GM12878 (cell line): ENCODE results near the gene NSG1. TPM values are rescaled to one million over a fixed set of nuclear protein-coding genes. Genes with fewer than 3 reads are reported as not detected.

Experiments used
- ATAC-seq: fragments of 200-7000 bp; cut with Tn5 transposase; 3 replicates; pipeline ENCODE4 v1.9.1; 2020; ENCODE audit warnings: mild to moderate bottlenecking, moderate library complexity
- BruUV-seq: library from RNA; stranded (reverse); fragments of 400-500 nt; replicated peaks from 2 replicates; lab custom pipeline; 2021; lab: Mats Ljungman, UMichigan
- CTCF ChIA-PET: fragments of 300-600 bp; sonication (Branson Sonifier 250); formaldehyde crosslinking; extraction: SDS; loops from one replicate; lab custom pipeline; 2021; ENCODE audit warnings: inconsistent platforms; lab: Yijun Ruan, JAX
- POLR2A ChIA-PET: fragments of 350-600 bp; formaldehyde crosslinking; extraction: SDS; loops from one replicate; lab custom pipeline; 2021; ENCODE audit warnings: inconsistent platforms; lab: Charles Lee
- RAD21 ChIA-PET: fragments of 300-600 bp; sonication (Branson Sonifier 250); formaldehyde crosslinking; loops from one replicate; lab custom pipeline; 2023; ENCODE audit warnings: antibody characterized with exemption; ENCODE audit not compliant: unreplicated experiment; lab: Charles Lee
- SMC1A ChIA-PET: fragments of 300-600 bp; sonication (Branson Sonifier 250); formaldehyde crosslinking; loops from one replicate; lab custom pipeline; 2023; ENCODE audit not compliant: unreplicated experiment, uncharacterized antibody; lab: Charles Lee
- DNase-seq: peaks from one replicate; pipeline ENCODE4 v3.0.0-alpha.2; 2011; ENCODE audit warnings: low read depth, low spot score
- FAIRE-seq: peaks from 3 replicates; lab custom pipeline; 2011; peaks lifted over from hg19 to GRCh38; lab: Jason Lieb, UNC
- H2AFZ ChIP-seq: 2 replicates; pipeline ENCODE4 v1.6.0; 2011; ENCODE audit warnings: low read depth, low read length, control low read depth; ENCODE audit not compliant: control insufficient read depth
- H3K27ac ChIP-seq: 2 replicates; pipeline ENCODE4 v1.5.1; 2011; ENCODE audit warnings: control low read depth; ENCODE audit not compliant: control insufficient read depth, insufficient read depth
- H3K27me3 ChIP-seq, 2 experiments: replicated peaks in 1 of 2; 2 replicates each; pipeline versions ENCODE4 v1.6.0 to v1.6.1; 2011; ENCODE audit warnings: low read length in 1 of 2; ENCODE audit not compliant: control insufficient read depth in 2 of 2, insufficient read depth in 2 of 2
- H3K36me3 ChIP-seq, 2 experiments: 2 replicates each; pipeline ENCODE4 v1.5.1; 2011; ENCODE audit warnings: low read length in 1 of 2; ENCODE audit not compliant: control insufficient read depth in 2 of 2, insufficient read depth in 2 of 2
- H3K4me1 ChIP-seq: 2 replicates; pipeline ENCODE4 v1.6.1; 2011; ENCODE audit warnings: mild to moderate bottlenecking, low read length, moderate library complexity, mixed read lengths; ENCODE audit not compliant: control insufficient read depth, insufficient read depth
- H3K4me2 ChIP-seq: 2 replicates; pipeline ENCODE4 v1.6.0; 2011; ENCODE audit warnings: control low read depth; ENCODE audit not compliant: control insufficient read depth, insufficient read depth
- H3K4me3 ChIP-seq: fragments of 200-600 bp; sonication (generic); 2 replicates; pipeline ENCODE4 v1.5.1; 2016
- H3K79me2 ChIP-seq: 2 replicates; pipeline ENCODE4 v1.6.0; 2011; ENCODE audit warnings: low read length; ENCODE audit not compliant: control insufficient read depth, insufficient read depth
- H3K9ac ChIP-seq: 2 replicates; pipeline ENCODE4 v1.8.0; 2011; ENCODE audit warnings: low read length, control low read depth, mixed read lengths; ENCODE audit not compliant: control insufficient read depth, insufficient read depth
- H3K9me3 ChIP-seq: replicated peaks from 3 replicates; pipeline ENCODE4 v1.5.1; 2011; ENCODE audit warnings: mild to moderate bottlenecking, low read length; ENCODE audit not compliant: control insufficient read depth, insufficient read depth
- H4K20me1 ChIP-seq: 2 replicates; pipeline ENCODE4 v1.6.0; 2011; ENCODE audit not compliant: control insufficient read depth, insufficient read depth
- BHLHE40 ChIP-seq, 2 experiments: fragments of 450-650 bp in 1 of 2; IDR thresholded peaks; 2 replicates each; pipeline ENCODE4 v1.6.1; 2011 to 2017; ENCODE audit warnings: low read depth in 2 of 2, borderline replicate concordance in 1 of 2, improper control_type of control experiment in 1 of 2, low read length in 1 of 2, mild to moderate bottlenecking in 1 of 2
- BRCA1 ChIP-seq: IDR thresholded peaks from 2 replicates; pipeline ENCODE4 v1.6.1; 2011; ENCODE audit warnings: low read depth, low read length, improper control_type of control experiment
- GABPA ChIP-seq: IDR thresholded peaks from 2 replicates; pipeline ENCODE4 v1.6.1; 2014; ENCODE audit warnings: antibody characterized with exemption, low read depth, mild to moderate bottlenecking, inconsistent platforms
- MYC ChIP-seq: IDR thresholded peaks from 2 replicates; pipeline ENCODE4 v1.6.1; 2011; ENCODE audit warnings: mild to moderate bottlenecking, low read length, moderate library complexity, inconsistent platforms; ENCODE audit not compliant: insufficient read depth, insufficient replicate concordance, insufficient read length, severe bottlenecking
- NR2C1 ChIP-seq: fragments of 450-650 bp; IDR thresholded peaks from 2 replicates; pipeline ENCODE4 v1.6.1; 2017; ENCODE audit warnings: antibody characterized with exemption, mild to moderate bottlenecking, moderate library complexity
- NR2C2 ChIP-seq: IDR thresholded peaks from 2 replicates; pipeline ENCODE4 v1.6.1; 2011; ENCODE audit warnings: borderline replicate concordance, low read depth; ENCODE audit not compliant: control insufficient read depth, insufficient read length
- RAD51 ChIP-seq: fragments of 450-650 bp; IDR thresholded peaks from 2 replicates; pipeline ENCODE4 v1.6.1; 2016; ENCODE audit warnings: moderate library complexity, mild to moderate bottlenecking, inconsistent platforms
- SIX5 ChIP-seq: IDR thresholded peaks from 2 replicates; pipeline ENCODE4 v1.6.1; 2011; ENCODE audit warnings: mild to moderate bottlenecking, low read depth, low read length, moderate library complexity; ENCODE audit not compliant: severe bottlenecking
- SMC3 ChIP-seq: IDR thresholded peaks from 2 replicates; pipeline ENCODE4 v1.6.1; 2011; ENCODE audit warnings: low read length, improper control_type of control experiment, borderline replicate concordance
- TAF1 ChIP-seq: IDR thresholded peaks from 2 replicates; pipeline ENCODE4 v1.6.1; 2011; ENCODE audit warnings: mild to moderate bottlenecking, low read depth, low read length, borderline replicate concordance
- WRNIP1 ChIP-seq: IDR thresholded peaks from 2 replicates; pipeline ENCODE4 v1.6.1; 2011; ENCODE audit warnings: low read depth, low read length, improper control_type of control experiment, borderline replicate concordance
- ZNF217 ChIP-seq: fragments of 450-650 bp; IDR thresholded peaks from 2 replicates; pipeline ENCODE4 v1.6.1; 2017; ENCODE audit warnings: antibody characterized with exemption, mild to moderate bottlenecking
- in situ Hi-C: fragments of 300-500 bp; cut with MboI; formaldehyde crosslinking; loops from 9 replicates; pipeline ENCODE4 v1.14.3; 2018; ENCODE audit warnings: mixed read lengths
- intact Hi-C: fragments of 100-400 bp; cut with micrococcal nuclease; formaldehyde crosslinking; loops from one replicate; pipeline ENCODE4 v1.14.2; 2022; ENCODE audit not compliant: unreplicated experiment
- polyA plus RNA-seq, 11 experiments: library from polyadenylated mRNA; depleted of rRNA in 4 of 11; unstranded in 6 of 11; stranded (reverse) in 5 of 11; fragments of >200 nt; fragmentation: Nextera tagmentation in 4 of 11; fragmentation: Illumina TruSeq in 1 of 11; extraction: Ambion mirVana in 4 of 11; extraction: Trizol in 1 of 11; gene quantifications; 1 replicate in 1 of 11; 2 replicates in 10 of 11; pipeline versions ENCODE4 v1.2.1 to v1.2.3, GENCODE V29; 2011 to 2016; ENCODE audit warnings: inconsistent platforms in 2 of 11, missing spikeins in 2 of 11, low read depth in 1 of 11
- total RNA-seq, 4 experiments: library from RNA; depleted of rRNA in 3 of 4; stranded (reverse); fragments of >200 nt in 3 of 4; fragmentation: Illumina TruSeq in 1 of 4; extraction: Trizol in 1 of 4; gene quantifications; 2 replicates each; pipeline versions ENCODE4 v1.2.1 to v1.2.3, GENCODE V29; 2013 to 2021
- TF ChIP-seq, protein P1 (sequence below): fragments of 450-650 bp; IDR thresholded peaks from 2 replicates; pipeline ENCODE4 v1.6.1; 2018; ENCODE audit warnings: borderline replicate concordance, mild to moderate bottlenecking; ENCODE audit not compliant: partially characterized antibody
- TF ChIP-seq, protein P2 (sequence below): fragments of 450-650 bp; IDR thresholded peaks from 2 replicates; pipeline ENCODE4 v1.6.1; 2018; ENCODE audit warnings: mild to moderate bottlenecking, low read depth, moderate library complexity; ENCODE audit not compliant: partially characterized antibody
- TF ChIP-seq, protein P3 (sequence below): IDR thresholded peaks from 2 replicates; pipeline ENCODE4 v1.6.1; 2012; ENCODE audit warnings: low read depth, low read length, improper control_type of control experiment
- TF ChIP-seq, protein P4 (sequence below): fragments of 150-350 bp; IDR thresholded peaks from 2 replicates; pipeline ENCODE4 v1.6.1; 2014; ENCODE audit warnings: mild to moderate bottlenecking, low read depth, low read length

The NSG1 gene
- total and polyA plus RNA-seq, 10 of the 15 experiments (the other 5 are each of a cell fraction or from before 2014, with no cell fraction given) = 0.03 to 0.19 (median 0.10) TPM; not detected in 5

- no peak for TF ChIP-seq BHLHE40 (IDR thresholded peaks at IDR 0.05; ENCODE audit: borderline replicate concordance in 1 of 2, low read depth in 2 of 2, low read length in 1 of 2)
- TF ChIP-seq MYC = no peak
- no peak for TF ChIP-seq RAD51
- TF ChIP-seq SMC3 = no peak
- TF ChIP-seq, protein P1, sequence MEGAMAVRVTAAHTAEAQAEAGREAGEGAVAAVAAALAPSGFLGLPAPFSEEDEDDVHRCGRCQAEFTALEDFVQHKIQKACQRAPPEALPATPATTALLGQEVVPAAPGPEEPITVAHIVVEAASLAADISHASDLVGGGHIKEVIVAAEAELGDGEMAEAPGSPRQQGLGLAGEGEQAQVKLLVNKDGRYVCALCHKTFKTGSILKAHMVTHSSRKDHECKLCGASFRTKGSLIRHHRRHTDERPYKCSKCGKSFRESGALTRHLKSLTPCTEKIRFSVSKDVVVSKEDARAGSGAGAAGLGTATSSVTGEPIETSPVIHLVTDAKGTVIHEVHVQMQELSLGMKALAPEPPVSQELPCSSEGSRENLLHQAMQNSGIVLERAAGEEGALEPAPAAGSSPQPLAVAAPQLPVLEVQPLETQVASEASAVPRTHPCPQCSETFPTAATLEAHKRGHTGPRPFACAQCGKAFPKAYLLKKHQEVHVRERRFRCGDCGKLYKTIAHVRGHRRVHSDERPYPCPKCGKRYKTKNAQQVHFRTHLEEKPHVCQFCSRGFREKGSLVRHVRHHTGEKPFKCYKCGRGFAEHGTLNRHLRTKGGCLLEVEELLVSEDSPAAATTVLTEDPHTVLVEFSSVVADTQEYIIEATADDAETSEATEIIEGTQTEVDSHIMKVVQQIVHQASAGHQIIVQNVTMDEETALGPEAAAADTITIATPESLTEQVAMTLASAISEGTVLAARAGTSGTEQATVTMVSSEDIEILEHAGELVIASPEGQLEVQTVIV = no peak
- TF ChIP-seq, all 136 proteins: peak for 0
Observed at GRCh38 chr4:4460759-4461158, 73.9 kb downstream of the NSG1 start (continued).

DNA sequence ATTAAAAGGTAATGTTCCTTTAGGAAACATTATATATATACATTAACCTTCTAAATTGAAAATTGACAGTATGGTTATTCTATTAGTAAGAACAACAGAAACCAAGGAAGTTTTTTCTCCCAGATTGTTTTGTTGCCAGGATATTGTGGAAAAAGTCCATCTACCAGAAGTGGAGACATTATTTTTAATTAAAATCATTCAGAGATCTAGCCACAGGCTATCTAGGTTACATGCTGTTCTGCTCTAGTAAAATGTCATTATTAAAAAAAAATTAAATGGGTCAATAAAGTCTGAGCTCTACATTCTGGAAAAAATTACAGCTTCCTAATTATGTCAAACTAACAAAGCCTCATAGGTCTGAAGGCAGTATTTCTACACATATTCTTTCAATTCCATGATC is 74.3 kb downstream of the NSG1 start:
- intact Hi-C loops = no loop called here

More for the DNA sequence above, 74.3 kb downstream of the NSG1 start:
- RAD21 ChIA-PET = no interaction called here
- no peaks in the 10 kb centered on the region for H4K20me1 ChIP-seq
- no peak for TF ChIP-seq NR2C2
- TF ChIP-seq, protein P2, sequence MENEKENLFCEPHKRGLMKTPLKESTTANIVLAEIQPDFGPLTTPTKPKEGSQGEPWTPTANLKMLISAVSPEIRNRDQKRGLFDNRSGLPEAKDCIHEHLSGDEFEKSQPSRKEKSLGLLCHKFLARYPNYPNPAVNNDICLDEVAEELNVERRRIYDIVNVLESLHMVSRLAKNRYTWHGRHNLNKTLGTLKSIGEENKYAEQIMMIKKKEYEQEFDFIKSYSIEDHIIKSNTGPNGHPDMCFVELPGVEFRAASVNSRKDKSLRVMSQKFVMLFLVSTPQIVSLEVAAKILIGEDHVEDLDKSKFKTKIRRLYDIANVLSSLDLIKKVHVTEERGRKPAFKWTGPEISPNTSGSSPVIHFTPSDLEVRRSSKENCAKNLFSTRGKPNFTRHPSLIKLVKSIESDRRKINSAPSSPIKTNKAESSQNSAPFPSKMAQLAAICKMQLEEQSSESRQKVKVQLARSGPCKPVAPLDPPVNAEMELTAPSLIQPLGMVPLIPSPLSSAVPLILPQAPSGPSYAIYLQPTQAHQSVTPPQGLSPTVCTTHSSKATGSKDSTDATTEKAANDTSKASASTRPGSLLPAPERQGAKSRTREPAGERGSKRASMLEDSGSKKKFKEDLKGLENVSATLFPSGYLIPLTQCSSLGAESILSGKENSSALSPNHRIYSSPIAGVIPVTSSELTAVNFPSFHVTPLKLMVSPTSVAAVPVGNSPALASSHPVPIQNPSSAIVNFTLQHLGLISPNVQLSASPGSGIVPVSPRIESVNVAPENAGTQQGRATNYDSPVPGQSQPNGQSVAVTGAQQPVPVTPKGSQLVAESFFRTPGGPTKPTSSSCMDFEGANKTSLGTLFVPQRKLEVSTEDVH = no peak
- TF ChIP-seq ZNF217 = no peak
- no peak for TF ChIP-seq WRNIP1
- TF ChIP-seq NR2C1 = no peak
- TF ChIP-seq, protein P3, sequence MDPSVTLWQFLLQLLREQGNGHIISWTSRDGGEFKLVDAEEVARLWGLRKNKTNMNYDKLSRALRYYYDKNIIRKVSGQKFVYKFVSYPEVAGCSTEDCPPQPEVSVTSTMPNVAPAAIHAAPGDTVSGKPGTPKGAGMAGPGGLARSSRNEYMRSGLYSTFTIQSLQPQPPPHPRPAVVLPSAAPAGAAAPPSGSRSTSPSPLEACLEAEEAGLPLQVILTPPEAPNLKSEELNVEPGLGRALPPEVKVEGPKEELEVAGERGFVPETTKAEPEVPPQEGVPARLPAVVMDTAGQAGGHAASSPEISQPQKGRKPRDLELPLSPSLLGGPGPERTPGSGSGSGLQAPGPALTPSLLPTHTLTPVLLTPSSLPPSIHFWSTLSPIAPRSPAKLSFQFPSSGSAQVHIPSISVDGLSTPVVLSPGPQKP = no peak
- TF ChIP-seq, protein P4, sequence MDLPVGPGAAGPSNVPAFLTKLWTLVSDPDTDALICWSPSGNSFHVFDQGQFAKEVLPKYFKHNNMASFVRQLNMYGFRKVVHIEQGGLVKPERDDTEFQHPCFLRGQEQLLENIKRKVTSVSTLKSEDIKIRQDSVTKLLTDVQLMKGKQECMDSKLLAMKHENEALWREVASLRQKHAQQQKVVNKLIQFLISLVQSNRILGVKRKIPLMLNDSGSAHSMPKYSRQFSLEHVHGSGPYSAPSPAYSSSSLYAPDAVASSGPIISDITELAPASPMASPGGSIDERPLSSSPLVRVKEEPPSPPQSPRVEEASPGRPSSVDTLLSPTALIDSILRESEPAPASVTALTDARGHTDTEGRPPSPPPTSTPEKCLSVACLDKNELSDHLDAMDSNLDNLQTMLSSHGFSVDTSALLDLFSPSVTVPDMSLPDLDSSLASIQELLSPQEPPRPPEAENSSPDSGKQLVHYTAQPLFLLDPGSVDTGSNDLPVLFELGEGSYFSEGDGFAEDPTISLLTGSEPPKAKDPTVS = no peak
- no peak for TF ChIP-seq BRCA1
- TF ChIP-seq TAF1 = no peak
- TF ChIP-seq SIX5 = no peak
- no peak for TF ChIP-seq GABPA
- no peaks in the 10 kb centered on the region for H3K4me1 ChIP-seq
- ATAC-seq (no peak), FAIRE-seq (no peak), DNase-seq (no peak)
- no peak overlapping the region for H3K27ac ChIP-seq
- H3K4me2 ChIP-seq = no peak overlapping the region
- BruUV-seq = no TSS peak
- SMC1A ChIA-PET = interaction anchor here (0.6 kb wide), 1 partner anchor 14 kb away, joined by 3 read pairs; no protein-coding TSS in a partner anchor
- H2AFZ ChIP-seq = no peak overlapping the region
- no peaks in the 10 kb centered on the region for H3K79me2 ChIP-seq
- no peaks in the 10 kb centered on the region for H3K9me3 ChIP-seq
- H3K4me3 ChIP-seq = no peak overlapping the region
- POLR2A ChIA-PET = no interaction called here
- H3K9ac ChIP-seq = no peak overlapping the region
- CTCF ChIA-PET = no interaction called here
- H3K27me3 ChIP-seq = no peaks in the 10 kb centered on the region
- H3K36me3 ChIP-seq = peaks cover 13 to 15% of the 10 kb centered on the region in 2 experiments; a peak in 3 of 4 replicates
- in situ Hi-C loops = no loop called here
